Adipocyte (in vitro differentiated cells): Measurements from ENCODE around the gene SLC39A9.
A peak's percentile ranks its signal among the peaks of the same experiment; 100 is the strongest.
"Not testable (repeated sequence)": the region's sequence is repeated elsewhere in the genome, so short reads cannot be mapped to it uniquely, and the experiment has no call there.

ENCODE experiments used
- DNase-seq: peaks from one replicate; pipeline ENCODE4 v3.0.0-alpha.2; 2015; ENCODE audit warnings: low read depth
- H3K27me3 ChIP-seq: replicated peaks from 2 replicates; pipeline ENCODE4 v1.7.0; 2013; ENCODE audit warnings: mild to moderate bottlenecking, low read length, moderate library complexity; ENCODE audit not compliant: control insufficient read depth, insufficient read depth
- H3K36me3 ChIP-seq: 2 replicates; pipeline ENCODE4 v1.7.0; 2013; ENCODE audit warnings: low read length, mild to moderate bottlenecking, moderate library complexity; ENCODE audit not compliant: control insufficient read depth, insufficient read depth, severe bottlenecking
- H3K4me1 ChIP-seq: 2 replicates; pipeline ENCODE4 v1.7.0; 2013; ENCODE audit warnings: mild to moderate bottlenecking, low read length, moderate library complexity; ENCODE audit not compliant: control insufficient read depth, insufficient read depth
- H3K4me3 ChIP-seq: 2 replicates; pipeline ENCODE4 v1.7.0; 2013; ENCODE audit warnings: mild to moderate bottlenecking, low read length, moderate library complexity
- H3K9ac ChIP-seq: 2 replicates; pipeline ENCODE4 v1.7.0; 2013; ENCODE audit warnings: mild to moderate bottlenecking, low read length, moderate library complexity
- H3K9me3 ChIP-seq: 2 replicates; pipeline ENCODE4 v1.7.0; 2013; ENCODE audit warnings: mild to moderate bottlenecking, low read length, moderate library complexity; ENCODE audit not compliant: control insufficient read depth

SLC39A9 gene

GRCh38 chr14:69372146-69372545 is 26.3 kb upstream of the SLC39A9 start:
- Histone ChIP-seq H3K9me3 (peaks cover 8% of the 10 kb centered on the region), H3K4me3 (no peak overlapping the region), H3K9ac (no peak overlapping the region), H3K36me3 (peaks cover 22% of the 10 kb centered on the region), H3K27me3 (no peaks in the 10 kb centered on the region), H3K4me1 (peaks cover 11% of the 10 kb centered on the region)
- no peak for DNase-seq

DNA sequence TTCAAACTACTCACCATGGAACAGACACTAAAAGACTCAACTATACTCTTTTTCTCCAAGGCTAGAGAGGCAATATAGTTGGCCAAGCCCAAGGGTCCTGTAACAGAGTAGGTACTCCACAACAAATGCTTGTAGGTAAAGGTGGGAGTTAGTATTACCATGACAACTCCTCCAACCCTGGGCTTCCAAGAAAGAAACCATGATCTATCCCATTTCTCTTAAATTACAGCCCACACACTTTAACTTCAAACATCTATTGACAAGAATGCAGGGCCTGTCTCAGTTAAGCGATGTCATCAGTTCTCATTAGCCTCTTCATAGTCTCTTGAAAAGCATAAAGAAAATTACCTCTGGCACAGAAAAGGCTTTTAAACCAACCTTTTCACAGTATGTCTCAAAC is 25.4 kb upstream of the SLC39A9 start:
- Histone ChIP-seq H3K27me3 (no peaks in the 10 kb centered on the region), H3K9me3 (peaks cover 8% of the 10 kb centered on the region), H3K4me1 (peaks cover 13% of the 10 kb centered on the region), H3K9ac (no peak overlapping the region), H3K4me3 (no peak overlapping the region), H3K36me3 (peaks cover 22% of the 10 kb centered on the region)
- no peak for DNase-seq

DNA sequence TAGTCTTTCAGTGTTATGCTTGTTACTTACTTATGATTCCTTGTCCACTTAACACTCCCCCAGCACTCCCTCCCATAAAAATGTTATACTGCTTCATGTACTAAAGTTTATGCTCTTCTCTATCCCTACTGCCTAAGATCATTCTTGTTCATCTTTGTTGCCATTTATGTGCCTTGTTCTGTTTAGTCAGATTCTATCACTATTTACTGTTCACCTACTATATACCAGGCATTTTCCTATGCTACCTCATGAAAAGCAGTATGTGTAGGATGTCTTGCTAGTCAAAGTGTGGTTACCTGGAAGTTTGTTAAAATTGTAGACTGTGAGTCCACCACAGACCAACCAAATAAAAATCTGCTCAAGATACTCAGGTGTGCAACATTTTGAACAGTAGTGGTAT is 24.3 kb upstream of the SLC39A9 start:
- Histone ChIP-seq H3K36me3 (peaks cover 26% of the 10 kb centered on the region), H3K4me1 (peaks cover 14% of the 10 kb centered on the region)
- DNase-seq, result no peak

GRCh38 chr14:69375182-69375581 is 23.3 kb upstream of the SLC39A9 start:
- H3K9ac ChIP-seq, result no peak overlapping the region
- no peak overlapping the region for H3K4me3 ChIP-seq
- peaks cover 8% of the 10 kb centered on the region for H3K9me3 ChIP-seq
- H3K27me3 ChIP-seq, result no peaks in the 10 kb centered on the region
- H3K36me3 ChIP-seq, result peaks cover 34% of the 10 kb centered on the region
- no peak for DNase-seq
- H3K4me1 ChIP-seq, result peaks cover 14% of the 10 kb centered on the region

More for the DNA sequence above, 24.3 kb upstream of the SLC39A9 start:
- Histone ChIP-seq H3K9me3 (peaks cover 8% of the 10 kb centered on the region), H3K9ac (no peak overlapping the region), H3K4me3 (no peak overlapping the region), H3K27me3 (no peaks in the 10 kb centered on the region)

GRCh38 chr14:69375722-69376121 is 22.8 kb upstream of the SLC39A9 start:
- no peak overlapping the region for H3K9ac ChIP-seq
- DNase-seq, result no peak
- peaks cover 14% of the 10 kb centered on the region for H3K4me1 ChIP-seq
- peaks cover 40% of the 10 kb centered on the region for H3K36me3 ChIP-seq
- no peak overlapping the region for H3K4me3 ChIP-seq
- peaks cover 8% of the 10 kb centered on the region for H3K9me3 ChIP-seq
- no peaks in the 10 kb centered on the region for H3K27me3 ChIP-seq

- Histone ChIP-seq H3K9me3 (peaks cover 8% of the 10 kb centered on the region), H3K36me3 (peaks cover 42% of the 10 kb centered on the region), H3K27me3 (no peaks in the 10 kb centered on the region), H3K4me3 (no peak overlapping the region), H3K4me1 (peaks cover 14% of the 10 kb centered on the region), H3K9ac (no peak overlapping the region)
- peak; percentile 20 for DNase-seq
These were observed 22.1 kb upstream of the SLC39A9 start for GRCh38 chr14:69376439-69376838.

- Histone ChIP-seq H3K4me1 (peaks cover 14% of the 10 kb centered on the region), H3K4me3 (no peak overlapping the region), H3K9ac (no peak overlapping the region), H3K27me3 (no peaks in the 10 kb centered on the region), H3K9me3 (peaks cover 8% of the 10 kb centered on the region), H3K36me3 (peaks cover 59% of the 10 kb centered on the region)
- no peak for DNase-seq
These were observed 20.2 kb upstream of the SLC39A9 start for GRCh38 chr14:69378274-69378673.

DNA sequence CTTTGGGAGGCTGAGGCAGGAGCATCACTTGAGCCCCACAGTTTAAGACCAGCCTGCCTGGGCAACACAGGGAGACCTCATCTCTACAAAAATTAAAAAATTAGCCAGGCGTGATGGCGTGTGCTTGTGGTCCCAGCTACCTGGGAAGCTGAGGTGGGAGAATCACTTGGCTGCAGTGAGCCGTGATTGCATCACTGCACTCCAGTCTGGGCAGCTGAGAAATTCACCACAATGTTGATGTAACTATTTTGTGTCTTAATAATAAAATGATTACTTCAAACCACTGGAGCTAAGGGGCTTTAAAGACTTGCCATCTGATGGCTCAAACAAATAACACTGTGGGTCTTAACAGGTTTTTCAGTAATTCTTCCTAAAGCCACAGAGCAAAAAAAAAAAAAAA is 11.2 kb upstream of the SLC39A9 start:
- no peak overlapping the region for H3K9ac ChIP-seq
- H3K9me3 ChIP-seq, result no peaks in the 10 kb centered on the region
- no peak for DNase-seq
- no peaks in the 10 kb centered on the region for H3K27me3 ChIP-seq
- peaks cover 88% of the 10 kb centered on the region for H3K36me3 ChIP-seq
- H3K4me1 ChIP-seq, result peaks cover 19% of the 10 kb centered on the region
- no peak overlapping the region for H3K4me3 ChIP-seq

DNA sequence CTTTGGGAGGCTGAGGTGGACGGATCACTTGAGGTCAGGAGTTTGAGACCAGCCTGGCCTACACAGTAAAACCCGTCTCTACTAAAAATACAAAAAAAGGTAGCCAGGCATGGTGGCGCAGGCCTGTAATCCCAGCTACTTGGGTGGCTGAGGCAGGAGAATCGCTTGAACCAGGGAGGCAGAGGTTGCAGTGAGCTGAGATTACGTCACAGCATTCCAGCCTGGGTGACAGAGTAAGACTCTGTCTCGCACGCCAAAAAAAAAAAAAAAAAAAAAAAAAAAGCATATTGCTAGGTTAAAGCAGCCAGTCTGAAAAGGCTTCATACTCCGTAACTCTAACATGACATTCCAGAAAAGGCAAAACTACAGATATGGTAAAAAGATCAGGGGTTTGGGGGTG is 7.1 kb upstream of the SLC39A9 start:
- not testable (repeated sequence) for DNase-seq, H3K9ac ChIP-seq, H3K27me3 ChIP-seq, H3K4me3 ChIP-seq, H3K9me3 ChIP-seq
- H3K4me1 ChIP-seq, result peaks cover 13% of the 10 kb centered on the region
- H3K36me3 ChIP-seq, result peaks cover 88% of the 10 kb centered on the region

DNA sequence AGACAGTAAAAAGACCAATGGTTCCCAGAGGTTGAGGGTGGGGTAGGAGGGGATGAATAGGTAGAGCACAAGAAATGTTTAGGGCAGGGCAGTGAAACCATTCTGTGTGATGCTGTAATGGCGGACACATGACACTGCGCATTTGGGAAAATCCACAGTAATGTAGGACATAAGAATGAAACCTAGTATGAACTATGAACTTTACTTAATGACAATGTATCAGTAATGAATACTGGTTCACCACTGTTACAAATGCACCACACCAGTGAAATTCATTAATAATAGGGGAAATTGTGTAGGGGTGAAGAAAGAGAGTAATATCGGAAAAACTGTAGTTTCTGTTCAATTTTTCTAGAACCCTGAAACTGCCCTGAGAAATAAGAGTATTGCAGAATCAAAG is 6.0 kb upstream of the SLC39A9 start:
- no peak for DNase-seq
- Histone ChIP-seq H3K36me3 (peaks cover 79% of the 10 kb centered on the region), H3K4me1 (peaks cover 23% of the 10 kb centered on the region), H3K9me3 (no peaks in the 10 kb centered on the region), H3K27me3 (no peaks in the 10 kb centered on the region), H3K9ac (no peak overlapping the region), H3K4me3 (no peak overlapping the region)

GRCh38 chr14:69395929-69396328 is 2.6 kb upstream of the SLC39A9 start:
- Histone ChIP-seq H3K36me3 (peaks cover 50% of the 10 kb centered on the region), H3K4me3 (no peak overlapping the region)

DNA sequence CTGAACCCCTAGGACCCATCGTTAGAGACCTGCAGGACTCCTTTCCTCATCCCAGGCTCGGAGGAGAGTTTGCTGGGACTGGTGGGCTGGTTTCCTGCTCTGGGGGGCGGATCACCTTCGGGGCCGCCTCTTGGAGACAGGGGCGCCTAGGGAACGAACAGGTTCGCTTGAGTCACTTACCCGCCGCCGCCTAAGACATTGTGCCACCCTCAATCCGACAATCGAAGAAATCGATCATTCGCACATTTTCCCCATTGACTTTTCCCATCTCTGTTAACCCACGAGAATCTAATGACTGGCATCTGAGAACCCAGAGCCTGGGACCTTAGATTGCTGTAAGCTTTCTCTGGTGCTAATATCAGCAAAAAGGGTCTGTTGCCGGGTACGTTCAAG is 322 bp downstream of the SLC39A9 start:
- H3K4me3 ChIP-seq, result peak overlapping the region; percentile 96

More at GRCh38 chr14:69395929-69396328, 2.6 kb upstream of the SLC39A9 start:
- Histone ChIP-seq H3K27me3 (no peaks in the 10 kb centered on the region), H3K4me1 (peaks cover 40% of the 10 kb centered on the region), H3K9ac (peak overlapping the region; percentile 5), H3K9me3 (no peaks in the 10 kb centered on the region)
- DNase-seq, result peak; percentile 44

More for the DNA sequence above, 322 bp downstream of the SLC39A9 start:
- peaks cover 45% of the 10 kb centered on the region for H3K4me1 ChIP-seq
- no peak for DNase-seq
- no peaks in the 10 kb centered on the region for H3K9me3 ChIP-seq
- peak overlapping the region; percentile 94 for H3K9ac ChIP-seq
- H3K27me3 ChIP-seq, result no peaks in the 10 kb centered on the region
- peaks cover 23% of the 10 kb centered on the region for H3K36me3 ChIP-seq
